HCT116 (cell line): ENCODE data around the gene IL26. TPM values are rescaled to one million over a fixed set of nuclear protein-coding genes. Genes with fewer than 3 reads are reported as not detected.

Experiments
- ATAC-seq: fragments of 200-7000 bp; cut with Tn5 transposase; 2 replicates; pipeline ENCODE4 v1.9.1; 2020; ENCODE audit warnings: mild to moderate bottlenecking, moderate library complexity
- BruUV-seq: library from RNA; stranded (reverse); fragments of 400-500 nt; replicated peaks from 2 replicates; lab custom pipeline; 2021; lab: Mats Ljungman, UMichigan
- CTCF ChIA-PET: fragments of 300-600 bp; sonication (Branson Sonifier 250); formaldehyde crosslinking; loops from one replicate; lab custom pipeline; 2021; ENCODE audit warnings: antibody characterized with exemption; lab: Charles Lee
- POLR2A ChIA-PET: fragments of 300-600, 350-600 bp; sonication (Branson Sonifier 250); formaldehyde crosslinking; loops from one replicate; lab custom pipeline; 2021; ENCODE audit warnings: antibody characterized with exemption; lab: Charles Lee
- RAD21 ChIA-PET, 2 experiments: fragments of 300-600 bp; sonication (Branson Sonifier 250); formaldehyde crosslinking; loops; one replicate each; lab custom pipeline; 2023; ENCODE audit warnings: low total read pairs in 2 of 2; ENCODE audit not compliant: uncharacterized antibody in 2 of 2, unreplicated experiment in 2 of 2, low non-redundant PET in 1 of 2; lab: Charles Lee
- DNase-seq: peaks from one replicate; pipeline ENCODE4 v3.0.0-alpha.2; 2010; ENCODE audit warnings: low read depth, low spot score
- H2AFZ ChIP-seq: fragments of 200-600 bp; shearing (Covaris generic), sonication (generic); 2 replicates; pipeline ENCODE4 v1.6.1; 2017; ENCODE audit warnings: low read depth, mixed run types, mixed read lengths, antibody characterized with exemption, low read length; ENCODE audit not compliant: poor library complexity, severe bottlenecking
- H3K27ac ChIP-seq: 2 replicates; pipeline ENCODE4 v1.5.1; 2012; ENCODE audit warnings: low read depth, low read length
- H3K27me3 ChIP-seq: fragments of 200-600 bp; sonication (generic); 2 replicates; pipeline ENCODE4 v1.6.1; 2016; ENCODE audit warnings: mixed run types, low read length, mixed read lengths; ENCODE audit not compliant: insufficient read depth
- H3K36me3 ChIP-seq, 2 experiments: fragments of 200-500 bp in 1 of 2; fragments of 200-600 bp in 1 of 2; sonication (Bioruptor generic) in 1 of 2; sonication (generic) in 1 of 2; 2 replicates each; pipeline versions ENCODE4 v1.5.1 to v1.6.1; 2014 to 2016; ENCODE audit warnings: low read length in 2 of 2, inconsistent platforms in 1 of 2, mixed read lengths in 1 of 2, mixed run types in 1 of 2; ENCODE audit not compliant: insufficient read depth in 2 of 2, control insufficient read depth in 1 of 2
- H3K4me1 ChIP-seq, 2 experiments: fragments of 200-600 bp in 1 of 2; sonication (generic) in 1 of 2; 2 replicates each; pipeline versions ENCODE4 v1.5.1 to v1.6.1; 2012 to 2017; ENCODE audit warnings: low read length in 2 of 2, inconsistent platforms in 1 of 2, mild to moderate bottlenecking in 1 of 2, mixed read lengths in 1 of 2, mixed run types in 1 of 2, moderate library complexity in 1 of 2; ENCODE audit not compliant: insufficient read depth in 2 of 2, control insufficient read depth in 1 of 2
- H3K4me2 ChIP-seq: fragments of 200-600 bp; sonication (generic); 2 replicates; pipeline ENCODE4 v1.6.1; 2017; ENCODE audit warnings: mixed run types, low read length, mixed read lengths
- H3K4me3 ChIP-seq, 2 experiments: fragments of 200-600 bp in 1 of 2; sonication (generic) in 1 of 2; replicated peaks in 1 of 2; 2 replicates each; pipeline ENCODE4 v1.5.1; 2011 to 2016; ENCODE audit warnings: low read length in 2 of 2, control low read depth in 1 of 2, low read depth in 1 of 2, mild to moderate bottlenecking in 1 of 2, mixed read lengths in 1 of 2, mixed run types in 1 of 2
- H3K79me2 ChIP-seq: fragments of 200-600 bp; sonication (generic); 2 replicates; pipeline ENCODE4 v1.6.1; 2017; ENCODE audit warnings: mild to moderate bottlenecking, mixed run types, low read length, moderate library complexity, mixed read lengths; ENCODE audit not compliant: insufficient read depth
- H3K9ac ChIP-seq: fragments of 200-600 bp; sonication (generic); 2 replicates; pipeline ENCODE4 v1.6.1; 2016; ENCODE audit warnings: low read length, mixed read lengths
- H3K9me2 ChIP-seq: fragments of 200-600 bp; sonication (generic), shearing (Covaris generic); 2 replicates; pipeline ENCODE4 v1.6.1; 2017; ENCODE audit warnings: mixed run types, mild to moderate bottlenecking, moderate library complexity; ENCODE audit not compliant: insufficient read depth
- H3K9me3 ChIP-seq, 2 experiments: fragments of 200-500 bp in 1 of 2; fragments of 200-600 bp in 1 of 2; sonication (Bioruptor generic) in 1 of 2; sonication (generic) in 1 of 2; 2 replicates each; pipeline ENCODE4 v1.6.1; 2014 to 2017; ENCODE audit warnings: low read length in 2 of 2, mixed read lengths in 2 of 2, inconsistent platforms in 1 of 2, low read depth in 1 of 2, mild to moderate bottlenecking in 1 of 2, mixed run types in 1 of 2, moderate library complexity in 1 of 2; ENCODE audit not compliant: control insufficient read depth in 1 of 2, insufficient read depth in 1 of 2
- H4K20me1 ChIP-seq: fragments of 200-600 bp; sonication (generic), shearing (Covaris generic); 2 replicates; pipeline ENCODE4 v1.6.1; 2017; ENCODE audit warnings: mixed run types, mild to moderate bottlenecking, moderate library complexity; ENCODE audit not compliant: insufficient read depth
- ATF3 ChIP-seq: IDR thresholded peaks from 2 replicates; pipeline ENCODE4 v1.6.1; 2012
- CTCF ChIP-seq, 3 experiments: fragments of 200-600 bp in 1 of 3; sonication (generic) in 1 of 3; IDR thresholded peaks in 2 of 3; conservative IDR thresholded peaks in 1 of 3; 2 replicates each; pipeline ENCODE4 v1.5.1; 2012 to 2017; ENCODE audit warnings: low read depth in 2 of 3, low read length in 2 of 3, antibody characterized with exemption in 1 of 3, borderline replicate concordance in 1 of 3, control low read depth in 1 of 3, mild to moderate bottlenecking in 1 of 3, mixed read lengths in 1 of 3, mixed run types in 1 of 3, moderate library complexity in 1 of 3; ENCODE audit not compliant: insufficient read depth in 1 of 3
- EGR1 ChIP-seq: IDR thresholded peaks from 2 replicates; pipeline ENCODE4 v1.6.1; 2012; ENCODE audit warnings: low read depth
- ELF1 ChIP-seq: IDR thresholded peaks from 2 replicates; pipeline ENCODE4 v1.6.1; 2012; ENCODE audit warnings: low read depth, borderline replicate concordance
- EZH2phosphoT487 ChIP-seq: fragments of 200-600 bp; IDR thresholded peaks from 2 replicates; pipeline ENCODE4 v1.6.1; 2018; ENCODE audit warnings: antibody characterized with exemption, borderline replicate concordance
- JUND ChIP-seq: IDR thresholded peaks from 2 replicates; pipeline ENCODE4 v1.6.1; 2012
- MAX ChIP-seq: IDR thresholded peaks from 2 replicates; pipeline ENCODE4 v1.6.1; 2012
- POLR2A ChIP-seq: IDR thresholded peaks from 2 replicates; pipeline ENCODE4 v1.7.0; 2011; ENCODE audit warnings: borderline replicate concordance; ENCODE audit not compliant: insufficient read depth, insufficient read length; ENCODE audit errors: extremely low read depth
- REST ChIP-seq: IDR thresholded peaks from 2 replicates; pipeline ENCODE4 v1.6.1; 2012; ENCODE audit warnings: low read depth
- SIN3A ChIP-seq: IDR thresholded peaks from 2 replicates; pipeline ENCODE4 v1.6.1; 2012; ENCODE audit warnings: low read depth
- SP1 ChIP-seq: IDR thresholded peaks from 2 replicates; pipeline ENCODE4 v1.6.1; 2012; ENCODE audit warnings: low read depth
- SRF ChIP-seq: IDR thresholded peaks from 2 replicates; pipeline ENCODE4 v1.6.1; 2012; ENCODE audit warnings: low read depth
- TCF7L2 ChIP-seq: IDR thresholded peaks from 2 replicates; pipeline ENCODE4 v1.7.0; 2011; ENCODE audit warnings: borderline replicate concordance, inconsistent platforms; ENCODE audit not compliant: insufficient read depth, insufficient read length; ENCODE audit errors: extremely low read depth
- YY1 ChIP-seq: IDR thresholded peaks from 2 replicates; pipeline ENCODE4 v1.6.1; 2011; ENCODE audit warnings: low read length, low read depth, moderate library complexity, mild to moderate bottlenecking; ENCODE audit not compliant: insufficient replicate concordance; ENCODE audit errors: extremely low read depth
- ZNF274 ChIP-seq: fragments of 200-500 bp; sonication (Bioruptor generic); IDR thresholded peaks from 2 replicates; pipeline ENCODE4 v1.6.1; 2014; ENCODE audit warnings: mild to moderate bottlenecking, low read depth, low read length, inconsistent platforms
- intact Hi-C: fragments of 100-400 bp; cut with micrococcal nuclease; formaldehyde crosslinking; loops from 2 replicates; pipeline ENCODE4 v1.10.0; 2022
- total RNA-seq: library from RNA; stranded (reverse); gene quantifications from one replicate; pipeline ENCODE4 v1.2.1, GENCODE V29; 2021; ENCODE audit not compliant: unreplicated experiment

The IL26 gene
- total RNA-seq, 1 experiment from 2014 or later, result not detected

- no peaks in the 10 kb centered on the region for H3K4me1 ChIP-seq
- no peaks in the 10 kb centered on the region for H3K36me3 ChIP-seq
- H3K9ac ChIP-seq, result no peak overlapping the region
- no peaks in the 10 kb centered on the region for H3K9me3 ChIP-seq
- H3K79me2 ChIP-seq, result no peaks in the 10 kb centered on the region
- RAD21 ChIA-PET, result no interaction called here
- CTCF ChIA-PET, result no interaction called here
- H2AFZ ChIP-seq, result no peak overlapping the region
- H3K4me3 ChIP-seq, result no peak overlapping the region
- no peak overlapping the region for H3K27ac ChIP-seq
- no peak for DNase-seq
- intact Hi-C loops, result no loop called here
- no peak overlapping the region for H3K4me2 ChIP-seq
- H3K27me3 ChIP-seq, result no peaks in the 10 kb centered on the region
- ATAC-seq, result no peak
- no peaks in the 10 kb centered on the region for H3K9me2 ChIP-seq
- TF ChIP-seq POLR2A, result no peak
- no peak for TF ChIP-seq SRF
- no peak for TF ChIP-seq YY1
- no peak for TF ChIP-seq TCF7L2
- TF ChIP-seq EZH2phosphoT487, result no peak
- TF ChIP-seq MAX, result no peak
- TF ChIP-seq SIN3A, result no peak
- TF ChIP-seq ZNF274, result no peak
- no peak for TF ChIP-seq EGR1
- POLR2A ChIA-PET, result no interaction called here
- no TSS peak for BruUV-seq
- no peaks in the 10 kb centered on the region for H4K20me1 ChIP-seq
Observed at GRCh38 chr12:68264857-68265256, 39.2 kb upstream of the IL26 start.

GRCh38 chr12:68264158-68264855 lies 38.7 kb upstream of the IL26 start:
- RAD21 ChIA-PET, result no interaction called here
- DNase-seq, result no peak
- TF ChIP-seq ELF1, result no peak
- TF ChIP-seq EGR1, result no peak
- TF ChIP-seq JUND, result no peak
- no peak for TF ChIP-seq YY1
- TF ChIP-seq SIN3A, result no peak
- TF ChIP-seq REST, result no peak
- no peak for TF ChIP-seq SP1
- TF ChIP-seq CTCF (IDR thresholded peaks at IDR 0.05 in 2 of 3, conservative IDR thresholded peaks at IDR 0.05 in 1 of 3; ENCODE audit: borderline replicate concordance in 1 of 3, insufficient read depth in 1 of 3, low read depth in 2 of 3, low read length in 2 of 3), result no peak
- TF ChIP-seq ATF3, result no peak

More at GRCh38 chr12:68264158-68264855, 38.7 kb upstream of the IL26 start:
- Histone ChIP-seq H3K27ac (no peak overlapping the region), H2AFZ (no peak overlapping the region), H4K20me1 (no peaks in the 10 kb centered on the region), H3K36me3 (no peaks in the 10 kb centered on the region), H3K9ac (no peak overlapping the region), H3K4me3 (no peak overlapping the region), H3K9me2 (no peaks in the 10 kb centered on the region), H3K27me3 (no peaks in the 10 kb centered on the region), H3K4me2 (no peak overlapping the region), H3K4me1 (peaks cover 0 to 3% of the 10 kb centered on the region in 2 experiments; a peak in 1 of 4 replicates), H3K9me3 (no peaks in the 10 kb centered on the region), H3K79me2 (no peaks in the 10 kb centered on the region)
- BruUV-seq, result no TSS peak
- ChIA-PET POLR2A (no interaction called here), CTCF (no interaction called here)
- intact Hi-C loops, result no loop called here
- ATAC-seq, result no peak
